Lower lobe of right lung (tissue), 2 donors: ENCODE results near the gene CDCA7L. TPM values are rescaled to one million over a fixed set of nuclear protein-coding genes. Genes with fewer than 3 reads are reported as not detected.

Source experiments
- ATAC-seq, 2 donors: fragments of 200-7000 bp; cut with Tn5 transposase; one replicate each; pipeline ENCODE4 v1.9.1; 2020 to 2022; ENCODE audit warnings: mild to moderate bottlenecking in 2 of 2, moderate library complexity in 2 of 2
- DNase-seq: peaks from one replicate; pipeline ENCODE4 v3.0.0-alpha.2; 2020
- H3K27ac ChIP-seq: fragments of 200-600 bp; one replicate; pipeline ENCODE4 v1.8.0; 2022
- H3K27me3 ChIP-seq: fragments of 200-600 bp; one replicate; pipeline ENCODE4 v1.8.0; 2022; ENCODE audit warnings: low read depth
- H3K36me3 ChIP-seq: fragments of 200-600 bp; one replicate; pipeline ENCODE4 v1.8.0; 2022; ENCODE audit warnings: mild to moderate bottlenecking
- H3K4me1 ChIP-seq: fragments of 200-600 bp; one replicate; pipeline ENCODE4 v1.8.0; 2022
- H3K4me3 ChIP-seq: fragments of 200-600 bp; one replicate; pipeline ENCODE4 v1.8.0; 2022; ENCODE audit warnings: mild to moderate bottlenecking
- H3K9me3 ChIP-seq: fragments of 200-600 bp; one replicate; pipeline ENCODE4 v1.8.0; 2022
- intact Hi-C: fragments of 100-400 bp; cut with DNase I; formaldehyde crosslinking; loops from one replicate; pipeline ENCODE4 v1.11.0; 2022
- total RNA-seq: library from RNA; stranded (reverse); fragmentation: NEBNext Ultra II Directional; extraction: Animal tissue kit (Norgen Biotek cat#: 25700); gene quantifications from one replicate; pipeline ENCODE4 v1.2.1, GENCODE V29; 2021
- TF ChIP-seq, protein P1 (sequence below): fragments of 200-600 bp; IDR thresholded peaks from one replicate; pipeline ENCODE4 v1.8.0; 2022; ENCODE audit warnings: antibody characterized with exemption, mild to moderate bottlenecking
- donor health status: DM: no; HTN: yes; CAD: no; lungs with severe emphysema.

The CDCA7L gene
- total RNA-seq, 1 donor from 2014 or later, result 33.9 TPM

DNA sequence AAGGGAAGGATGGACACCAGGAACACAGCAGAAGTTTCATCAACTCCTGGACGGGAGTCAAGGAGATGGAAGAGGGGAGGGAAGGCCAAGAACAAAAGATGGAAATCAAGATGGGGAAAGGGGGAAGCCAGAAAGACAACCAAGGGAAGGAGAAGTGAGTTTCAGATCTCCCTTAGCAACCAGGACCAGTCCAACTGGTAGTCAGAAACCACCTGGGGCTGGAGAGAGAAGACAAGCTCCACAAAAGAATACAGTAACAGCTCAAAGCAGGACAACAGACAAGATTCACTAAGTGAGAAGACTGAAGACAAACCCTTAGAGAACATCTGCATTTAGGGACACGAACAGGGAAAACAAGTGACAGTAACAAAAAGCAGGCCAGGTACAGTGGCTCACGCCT lies 30.6 kb downstream of the CDCA7L start:
- TF ChIP-seq, protein P1, sequence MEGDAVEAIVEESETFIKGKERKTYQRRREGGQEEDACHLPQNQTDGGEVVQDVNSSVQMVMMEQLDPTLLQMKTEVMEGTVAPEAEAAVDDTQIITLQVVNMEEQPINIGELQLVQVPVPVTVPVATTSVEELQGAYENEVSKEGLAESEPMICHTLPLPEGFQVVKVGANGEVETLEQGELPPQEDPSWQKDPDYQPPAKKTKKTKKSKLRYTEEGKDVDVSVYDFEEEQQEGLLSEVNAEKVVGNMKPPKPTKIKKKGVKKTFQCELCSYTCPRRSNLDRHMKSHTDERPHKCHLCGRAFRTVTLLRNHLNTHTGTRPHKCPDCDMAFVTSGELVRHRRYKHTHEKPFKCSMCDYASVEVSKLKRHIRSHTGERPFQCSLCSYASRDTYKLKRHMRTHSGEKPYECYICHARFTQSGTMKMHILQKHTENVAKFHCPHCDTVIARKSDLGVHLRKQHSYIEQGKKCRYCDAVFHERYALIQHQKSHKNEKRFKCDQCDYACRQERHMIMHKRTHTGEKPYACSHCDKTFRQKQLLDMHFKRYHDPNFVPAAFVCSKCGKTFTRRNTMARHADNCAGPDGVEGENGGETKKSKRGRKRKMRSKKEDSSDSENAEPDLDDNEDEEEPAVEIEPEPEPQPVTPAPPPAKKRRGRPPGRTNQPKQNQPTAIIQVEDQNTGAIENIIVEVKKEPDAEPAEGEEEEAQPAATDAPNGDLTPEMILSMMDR, result no peak
- intact Hi-C loops, result no loop called here
- Histone ChIP-seq H3K27me3 (no peaks in the 10 kb centered on the region), H3K4me1 (no peaks in the 10 kb centered on the region), H3K36me3 (no peaks in the 10 kb centered on the region), H3K27ac (no peak overlapping the region), H3K4me3 (no peak overlapping the region), H3K9me3 (no peaks in the 10 kb centered on the region)
- DNase-seq (no peak), ATAC-seq (no peak)

GRCh38 chr7:21914671-21915070 lies 31.0 kb downstream of the CDCA7L start:
- no peaks in the 10 kb centered on the region for H3K36me3 ChIP-seq
- intact Hi-C loops, result no loop called here
- ATAC-seq, result no peak
- no peaks in the 10 kb centered on the region for H3K27me3 ChIP-seq
- no peaks in the 10 kb centered on the region for H3K9me3 ChIP-seq
- TF ChIP-seq, protein P1, result no peak
- DNase-seq, result no peak
- no peak overlapping the region for H3K27ac ChIP-seq
- H3K4me3 ChIP-seq, result no peak overlapping the region
- no peaks in the 10 kb centered on the region for H3K4me1 ChIP-seq

DNA sequence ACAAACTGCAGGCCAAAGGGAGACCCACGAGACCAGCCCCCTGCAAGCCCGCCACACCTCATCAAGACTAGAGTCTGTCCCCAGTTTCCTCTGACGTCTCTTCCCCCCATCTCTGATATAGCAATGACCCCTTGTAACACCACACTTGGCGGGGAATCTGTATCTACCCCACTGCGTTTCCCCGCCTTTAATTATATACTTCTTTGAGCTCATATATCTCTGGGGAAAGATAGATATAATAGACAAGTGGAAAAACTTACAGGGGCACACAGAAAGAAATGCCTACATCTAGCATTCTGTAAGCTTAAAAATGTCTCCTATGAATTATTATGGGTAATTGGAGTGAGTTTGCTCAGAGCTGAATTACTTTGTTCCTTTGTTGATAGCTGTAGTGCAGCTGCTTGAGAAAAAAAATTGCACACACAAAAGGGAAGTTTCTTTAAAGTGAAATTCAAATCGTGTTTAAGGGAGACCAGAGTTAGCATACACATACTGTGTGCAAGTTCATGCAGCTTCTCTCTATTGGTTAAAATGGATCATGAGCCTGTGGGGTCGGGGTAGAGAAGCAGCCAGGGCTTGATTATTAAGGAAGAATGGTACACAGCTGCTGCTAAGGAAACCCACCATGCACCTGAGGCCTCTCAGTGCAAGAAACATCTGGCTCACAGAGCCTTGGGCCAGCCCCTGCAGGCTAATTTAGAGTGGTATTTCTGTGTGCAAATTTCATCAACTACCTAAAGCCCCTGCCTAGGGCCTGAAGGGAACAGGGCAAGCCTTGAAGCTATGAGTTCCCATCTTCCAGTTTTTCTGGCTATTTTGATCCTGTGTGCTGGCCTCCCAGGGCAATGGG lies 32.5 kb downstream of the CDCA7L start:
- no peak for DNase-seq
- H3K36me3 ChIP-seq, result peaks cover 2% of the 10 kb centered on the region

GRCh38 chr7:21912305-21912704 lies 33.4 kb downstream of the CDCA7L start:
- TF ChIP-seq, protein P1, result no peak
- intact Hi-C loops, result no loop called here
- H3K4me3 ChIP-seq, result no peak overlapping the region
- no peak overlapping the region for H3K27ac ChIP-seq
- H3K9me3 ChIP-seq, result no peaks in the 10 kb centered on the region
- ATAC-seq (no peak), DNase-seq (no peak)
- H3K27me3 ChIP-seq, result no peaks in the 10 kb centered on the region
- no peaks in the 10 kb centered on the region for H3K4me1 ChIP-seq
- H3K36me3 ChIP-seq, result peaks cover 11% of the 10 kb centered on the region

More for the DNA sequence above, 32.5 kb downstream of the CDCA7L start:
- H3K9me3 ChIP-seq, result no peaks in the 10 kb centered on the region
- no peak overlapping the region for H3K27ac ChIP-seq
- TF ChIP-seq, protein P1, result no peak
- no peaks in the 10 kb centered on the region for H3K4me1 ChIP-seq
- ATAC-seq, result no peak
- intact Hi-C loops, result no loop called here
- H3K27me3 ChIP-seq, result no peaks in the 10 kb centered on the region
- H3K4me3 ChIP-seq, result no peak overlapping the region

DNA sequence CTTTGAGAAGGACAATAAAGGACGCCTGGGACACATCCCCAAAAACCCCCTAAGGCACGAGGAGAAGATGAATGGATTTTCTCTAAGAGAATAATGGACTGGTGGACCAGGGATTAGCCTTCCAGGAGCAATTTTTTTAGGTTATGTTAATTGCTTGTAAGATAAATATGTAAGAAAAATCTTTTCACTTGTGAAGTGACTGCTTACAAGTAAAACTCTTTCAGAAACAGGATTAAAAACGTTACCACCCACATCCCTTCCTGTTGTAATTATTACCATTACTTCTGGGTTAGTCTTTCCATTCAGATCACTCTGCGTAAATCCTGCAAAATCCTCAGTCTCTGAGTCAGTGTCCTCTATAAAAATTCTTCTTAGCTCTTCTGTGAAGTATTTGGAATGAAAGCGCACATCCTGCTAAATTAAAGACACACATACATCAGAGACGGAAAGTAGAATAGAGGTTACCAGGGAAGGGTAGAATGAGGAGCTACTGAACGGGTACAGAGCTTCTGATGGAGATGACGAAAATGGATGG lies 34.3 kb downstream of the CDCA7L start:
- Histone ChIP-seq H3K27me3 (no peaks in the 10 kb centered on the region), H3K27ac (no peak overlapping the region), H3K36me3 (peaks cover 20% of the 10 kb centered on the region), H3K4me3 (no peak overlapping the region), H3K4me1 (no peaks in the 10 kb centered on the region), H3K9me3 (no peaks in the 10 kb centered on the region)
- DNase-seq (no peak), ATAC-seq (no peak)
- intact Hi-C loops, result no loop called here
- TF ChIP-seq, protein P1, result no peak
